ENCODE results near the gene ZNF594. TPM values are rescaled to one million over a fixed set of nuclear protein-coding genes. Genes with fewer than 3 reads are reported as not detected.

ZNF594 gene
- total and polyA plus RNA-seq, 3 donors from 2014 or later: 5.8 to 41.3 (median 31.3) TPM

- no peak for DNase-seq
- WGBS, 2 donors: 67 to 75% methylated on average over 2 of the region's 2 CpGs
- TF ChIP-seq CTCF (IDR thresholded peaks at IDR 0.05): no peak
- TF ChIP-seq POLR2A (IDR thresholded peaks at IDR 0.05): no peak
- Histone ChIP-seq H3K9me3 (no peaks in the 10 kb centered on the region), H3K27ac (no peak overlapping the region), H3K36me3 (ENCODE audit: low read depth, missing control alignments) (no peaks in the 10 kb centered on the region), H3K4me3 (no peak overlapping the region), H3K4me1 (no peaks in the 10 kb centered on the region), H3K27me3 (no peaks in the 10 kb centered on the region)
- intact Hi-C loops (cut with DNase I; ENCODE audit: low total_unique reads): no loop called here
Measured at GRCh38 chr17:5200360-5200759, 8.7 kb upstream of the ZNF594 start.

DNA sequence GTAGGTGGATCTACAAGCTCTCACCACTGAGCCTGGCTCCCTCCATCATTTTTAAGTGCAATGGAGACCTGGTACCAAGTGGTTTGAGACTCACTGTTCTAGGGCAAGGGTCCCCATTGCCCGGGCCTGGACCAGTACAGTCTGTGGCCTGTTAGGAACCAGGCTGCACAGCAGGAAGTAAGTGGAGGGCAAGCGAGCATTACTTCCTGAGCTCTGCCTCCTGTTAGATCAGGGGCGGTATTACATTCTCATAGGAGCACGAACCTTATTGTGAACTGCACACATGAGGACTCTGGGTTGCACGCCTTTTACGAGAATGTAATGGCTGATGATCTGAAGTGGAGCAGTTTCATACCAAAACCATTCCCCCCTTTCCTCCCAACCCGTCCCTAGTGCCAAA is 6.8 kb upstream of the ZNF594 start:
- Histone ChIP-seq H3K4me1 (no peaks in the 10 kb centered on the region), H3K9me3 (no peaks in the 10 kb centered on the region), H3K36me3 (ENCODE audit: low read depth, missing control alignments) (no peaks in the 10 kb centered on the region), H3K27me3 (no peaks in the 10 kb centered on the region), H3K27ac (no peak overlapping the region), H3K4me3 (no peak overlapping the region)
- TF ChIP-seq CTCF (IDR thresholded peaks at IDR 0.05) (no peak), POLR2A (IDR thresholded peaks at IDR 0.05) (no peak)
- intact Hi-C loops (cut with DNase I; ENCODE audit: low total_unique reads): no loop called here
- DNase-seq: no peak
- 95 to 99% methylated on average over 5 to 7 of the region's 7 CpGs for WGBS, 2 donors

GRCh38 chr17:5194346-5194745 is 2.7 kb upstream of the ZNF594 start:
- Histone ChIP-seq H3K4me3 (no peak overlapping the region), H3K27ac (no peak overlapping the region), H3K4me1 (peaks cover 12% of the 10 kb centered on the region), H3K36me3 (ENCODE audit: low read depth, missing control alignments) (no peaks in the 10 kb centered on the region), H3K9me3 (no peaks in the 10 kb centered on the region), H3K27me3 (no peaks in the 10 kb centered on the region)
- intact Hi-C loops (cut with DNase I; ENCODE audit: low total_unique reads): no loop called here
- TF ChIP-seq POLR2A (IDR thresholded peaks at IDR 0.05) (no peak), CTCF (IDR thresholded peaks at IDR 0.05) (no peak)
- DNase-seq: no peak
- WGBS, 2 donors: 83 to 87% methylated on average over 2 of the region's 2 CpGs

DNA sequence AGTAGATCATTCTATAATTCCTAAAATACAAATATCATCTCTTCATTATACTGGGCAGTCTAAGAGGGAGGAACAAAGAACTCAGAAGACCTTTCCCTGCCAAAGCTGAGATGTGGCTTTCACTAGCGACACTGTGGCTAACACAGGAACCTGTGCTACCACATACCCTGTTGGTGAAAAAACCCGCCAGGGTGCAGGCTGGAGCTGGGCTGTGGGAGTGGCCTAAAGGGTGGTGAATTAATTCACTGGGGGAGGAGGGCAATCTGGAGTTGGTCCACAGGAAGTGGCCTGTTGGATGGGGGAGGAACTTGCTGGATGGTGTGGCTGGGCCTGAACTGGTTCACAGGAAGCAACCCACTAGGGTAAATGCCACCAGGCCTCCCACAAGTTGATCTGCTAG is 7.4 kb downstream of the ZNF594 start:
- no peaks in the 10 kb centered on the region for H3K36me3 ChIP-seq (ENCODE audit: low read depth, missing control alignments)
- no peak overlapping the region for H3K27ac ChIP-seq
- H3K4me1 ChIP-seq: no peaks in the 10 kb centered on the region
- TF ChIP-seq CTCF (IDR thresholded peaks at IDR 0.05) (no peak), POLR2A (IDR thresholded peaks at IDR 0.05) (no peak)
- no peak for DNase-seq
- intact Hi-C loops (cut with DNase I; ENCODE audit: low total_unique reads): no loop called here
- no peak overlapping the region for H3K4me3 ChIP-seq
- peaks cover 3% of the 10 kb centered on the region for H3K9me3 ChIP-seq
- no peaks in the 10 kb centered on the region for H3K27me3 ChIP-seq
- 93 to 98% methylated on average over 2 of the region's 2 CpGs for WGBS, 2 donors

DNA sequence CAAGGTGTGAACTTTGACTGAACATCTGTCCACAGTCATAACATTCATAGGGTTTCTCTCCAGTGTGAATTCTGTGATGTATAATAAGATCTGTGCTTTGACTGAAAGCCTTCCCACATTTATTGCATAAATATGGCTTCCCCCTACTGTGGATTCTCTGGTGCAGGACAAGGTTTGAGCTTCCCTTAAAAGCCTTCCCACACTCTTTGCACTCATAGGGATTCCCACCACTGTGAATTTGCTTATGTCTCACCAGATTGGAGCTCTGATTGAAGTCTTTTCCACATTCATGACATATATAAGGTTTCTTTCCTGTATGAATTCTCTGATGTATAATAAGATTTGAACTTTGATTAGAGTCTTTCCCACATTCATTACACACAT is 8.3 kb downstream of the ZNF594 start:
- H3K4me3 ChIP-seq: no peak overlapping the region
- H3K27me3 ChIP-seq: no peaks in the 10 kb centered on the region
- no peaks in the 10 kb centered on the region for H3K4me1 ChIP-seq
- no peak for DNase-seq
- H3K27ac ChIP-seq: no peak overlapping the region
- intact Hi-C loops (cut with DNase I; ENCODE audit: low total_unique reads): no loop called here
- TF ChIP-seq POLR2A (IDR thresholded peaks at IDR 0.05): no peak
- TF ChIP-seq CTCF (IDR thresholded peaks at IDR 0.05): no peak
- no peaks in the 10 kb centered on the region for H3K36me3 ChIP-seq (ENCODE audit: low read depth, missing control alignments)
- H3K9me3 ChIP-seq: peaks cover 3% of the 10 kb centered on the region

Data from testis (tissue), 3 donors.